Measurements from ENCODE around the gene BCL2L2. TPM values are rescaled to one million over a fixed set of nuclear protein-coding genes. Genes with fewer than 3 reads are reported as not detected.

BCL2L2 gene
- total and polyA plus RNA-seq, 9 of the 15 experiments (the other 6 are each of a cell fraction or from before 2014, with no cell fraction given) = 2.6 to 32.5 (median 14.7) TPM

DNA sequence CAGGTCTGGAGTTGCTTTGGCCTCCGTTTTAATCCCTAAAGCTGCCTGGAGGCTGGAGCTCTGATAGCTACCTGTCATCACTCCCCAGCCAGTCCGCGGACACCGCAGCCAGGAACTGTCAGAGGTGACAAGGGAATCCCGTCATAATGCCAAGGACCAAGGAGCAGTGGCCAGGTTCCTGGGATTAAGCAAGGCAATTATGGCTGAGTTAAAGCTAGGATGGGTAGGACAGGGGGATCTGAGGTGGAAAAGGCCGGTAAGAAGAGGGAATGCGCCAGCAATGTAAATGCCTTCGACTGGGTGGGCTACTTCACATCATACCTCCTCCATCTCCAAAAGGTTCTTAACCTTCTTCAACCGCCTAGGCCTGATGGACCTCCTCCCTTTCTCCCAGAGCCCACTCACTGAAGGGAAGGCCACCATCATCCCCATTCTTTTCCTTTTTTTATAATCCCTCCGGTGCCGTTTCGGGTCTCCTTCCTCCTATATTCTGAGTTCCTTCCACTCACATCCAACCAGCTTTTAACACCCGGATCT lies 5.9 kb upstream of the BCL2L2 start (continued):
- TF ChIP-seq, protein P1, sequence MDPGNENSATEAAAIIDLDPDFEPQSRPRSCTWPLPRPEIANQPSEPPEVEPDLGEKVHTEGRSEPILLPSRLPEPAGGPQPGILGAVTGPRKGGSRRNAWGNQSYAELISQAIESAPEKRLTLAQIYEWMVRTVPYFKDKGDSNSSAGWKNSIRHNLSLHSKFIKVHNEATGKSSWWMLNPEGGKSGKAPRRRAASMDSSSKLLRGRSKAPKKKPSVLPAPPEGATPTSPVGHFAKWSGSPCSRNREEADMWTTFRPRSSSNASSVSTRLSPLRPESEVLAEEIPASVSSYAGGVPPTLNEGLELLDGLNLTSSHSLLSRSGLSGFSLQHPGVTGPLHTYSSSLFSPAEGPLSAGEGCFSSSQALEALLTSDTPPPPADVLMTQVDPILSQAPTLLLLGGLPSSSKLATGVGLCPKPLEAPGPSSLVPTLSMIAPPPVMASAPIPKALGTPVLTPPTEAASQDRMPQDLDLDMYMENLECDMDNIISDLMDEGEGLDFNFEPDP (CRISPR knock-in tag; IDR thresholded peaks at IDR 0.05) = peak; percentile 63; the same call in 1 of the 2 replicates
- no peak for TF ChIP-seq ELF1 (tag; IDR thresholded peaks at IDR 0.05)
- 0 out of 2 replicates have a peak, but pooled peaks have one; percentile 10 for TF ChIP-seq ZEB2 (IDR thresholded peaks at IDR 0.05)
- TF ChIP-seq MEIS2 (IDR thresholded peaks at IDR 0.05; ENCODE audit: partially characterized antibody) = peak; percentile 85
- TF ChIP-seq POU5F1 (IDR thresholded peaks at IDR 0.05; ENCODE audit: borderline replicate concordance, low read depth, low read length, partially characterized antibody) = no peak
- 0 out of 4 replicates have a peak, but pooled peaks of 1 of the 2 experiments have one; percentile 39 for TF ChIP-seq FOXA3 (CRISPR knock-in tag; conservative IDR thresholded peaks at IDR 0.05 in 1 of 2, IDR thresholded peaks at IDR 0.05 in 1 of 2)
- 0 out of 2 replicates have a peak, but pooled peaks have one; percentile 29 for TF ChIP-seq POLR2A (conservative IDR thresholded peaks at IDR 0.05)
- TF ChIP-seq CTBP1 (IDR thresholded peaks at IDR 0.05; ENCODE audit: borderline replicate concordance) = peak; percentile 36; the same call in 1 of the 2 replicates
- 0 out of 2 replicates have a peak, but pooled peaks have one; percentile 10 for TF ChIP-seq SMARCA4 (IDR thresholded peaks at IDR 0.05)
- 0 out of 2 replicates have a peak, but pooled peaks have one; percentile 11 for TF ChIP-seq NR2F6 (CRISPR knock-in tag; IDR thresholded peaks at IDR 0.05)
- no peak for TF ChIP-seq PCBP1 (IDR thresholded peaks at IDR 0.05; ENCODE audit: low read depth, low read length, poor library complexity, severe bottlenecking)
- TF ChIP-seq, protein P2, sequence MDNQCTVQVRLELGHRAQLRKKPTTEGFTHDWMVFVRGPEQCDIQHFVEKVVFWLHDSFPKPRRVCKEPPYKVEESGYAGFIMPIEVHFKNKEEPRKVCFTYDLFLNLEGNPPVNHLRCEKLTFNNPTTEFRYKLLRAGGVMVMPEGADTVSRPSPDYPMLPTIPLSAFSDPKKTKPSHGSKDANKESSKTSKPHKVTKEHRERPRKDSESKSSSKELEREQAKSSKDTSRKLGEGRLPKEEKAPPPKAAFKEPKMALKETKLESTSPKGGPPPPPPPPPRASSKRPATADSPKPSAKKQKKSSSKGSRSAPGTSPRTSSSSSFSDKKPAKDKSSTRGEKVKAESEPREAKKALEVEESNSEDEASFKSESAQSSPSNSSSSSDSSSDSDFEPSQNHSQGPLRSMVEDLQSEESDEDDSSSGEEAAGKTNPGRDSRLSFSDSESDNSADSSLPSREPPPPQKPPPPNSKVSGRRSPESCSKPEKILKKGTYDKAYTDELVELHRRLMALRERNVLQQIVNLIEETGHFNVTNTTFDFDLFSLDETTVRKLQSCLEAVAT (IDR thresholded peaks at IDR 0.05) = peak in 1 of 2 experiments; percentile 32; a peak in 1 of 4 replicates
- no peak for TF ChIP-seq CC2D1A (IDR thresholded peaks at IDR 0.05)
- no peak for TF ChIP-seq ZNF197 (CRISPR knock-in tag; IDR thresholded peaks at IDR 0.05; ENCODE audit: low read depth)
- 0 out of 2 replicates have a peak, but pooled peaks have one; percentile 10 for TF ChIP-seq KAT7 (CRISPR knock-in tag; IDR thresholded peaks at IDR 0.05; ENCODE audit: borderline replicate concordance)
- TF ChIP-seq DPF2 (IDR thresholded peaks at IDR 0.05) = 0 out of 2 replicates have a peak, but pooled peaks have one; percentile 6
- TF ChIP-seq, protein P3, sequence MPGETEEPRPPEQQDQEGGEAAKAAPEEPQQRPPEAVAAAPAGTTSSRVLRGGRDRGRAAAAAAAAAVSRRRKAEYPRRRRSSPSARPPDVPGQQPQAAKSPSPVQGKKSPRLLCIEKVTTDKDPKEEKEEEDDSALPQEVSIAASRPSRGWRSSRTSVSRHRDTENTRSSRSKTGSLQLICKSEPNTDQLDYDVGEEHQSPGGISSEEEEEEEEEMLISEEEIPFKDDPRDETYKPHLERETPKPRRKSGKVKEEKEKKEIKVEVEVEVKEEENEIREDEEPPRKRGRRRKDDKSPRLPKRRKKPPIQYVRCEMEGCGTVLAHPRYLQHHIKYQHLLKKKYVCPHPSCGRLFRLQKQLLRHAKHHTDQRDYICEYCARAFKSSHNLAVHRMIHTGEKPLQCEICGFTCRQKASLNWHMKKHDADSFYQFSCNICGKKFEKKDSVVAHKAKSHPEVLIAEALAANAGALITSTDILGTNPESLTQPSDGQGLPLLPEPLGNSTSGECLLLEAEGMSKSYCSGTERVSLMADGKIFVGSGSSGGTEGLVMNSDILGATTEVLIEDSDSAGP (CRISPR knock-in tag; IDR thresholded peaks at IDR 0.05) = no peak
- peak; percentile 36 for TF ChIP-seq KDM5B (IDR thresholded peaks at IDR 0.05; ENCODE audit: insufficient replicate concordance, low read depth, low read length)
- TF ChIP-seq MAZ (CRISPR knock-in tag; conservative IDR thresholded peaks at IDR 0.05 in 1 of 2, IDR thresholded peaks at IDR 0.05 in 1 of 2) = peak; percentile 16 to 24; a peak in 1 of 4 replicates
- TF ChIP-seq, protein P4, sequence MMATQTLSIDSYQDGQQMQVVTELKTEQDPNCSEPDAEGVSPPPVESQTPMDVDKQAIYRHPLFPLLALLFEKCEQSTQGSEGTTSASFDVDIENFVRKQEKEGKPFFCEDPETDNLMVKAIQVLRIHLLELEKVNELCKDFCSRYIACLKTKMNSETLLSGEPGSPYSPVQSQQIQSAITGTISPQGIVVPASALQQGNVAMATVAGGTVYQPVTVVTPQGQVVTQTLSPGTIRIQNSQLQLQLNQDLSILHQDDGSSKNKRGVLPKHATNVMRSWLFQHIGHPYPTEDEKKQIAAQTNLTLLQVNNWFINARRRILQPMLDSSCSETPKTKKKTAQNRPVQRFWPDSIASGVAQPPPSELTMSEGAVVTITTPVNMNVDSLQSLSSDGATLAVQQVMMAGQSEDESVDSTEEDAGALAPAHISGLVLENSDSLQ (IDR thresholded peaks at IDR 0.05) = peak; percentile 58
- TF ChIP-seq POLR2G (IDR thresholded peaks at IDR 0.05; ENCODE audit: low read depth, low read length) = no peak

All from K562 (cell line).